Endothelial cell of umbilical vein (primary cell): ENCODE data around the gene GBP3. TPM values are rescaled to one million over a fixed set of nuclear protein-coding genes. Genes with fewer than 3 reads are reported as not detected.

Experiments
- BruUV-seq: library from RNA; stranded (reverse); fragments of 400-500 nt; replicated peaks from 2 replicates; lab custom pipeline; 2021; lab: Mats Ljungman, UMichigan
- CTCF ChIA-PET: fragments of 300-600, 350-600 bp; sonication (Branson Sonifier 250); formaldehyde crosslinking; loops from one replicate; lab custom pipeline; 2021; ENCODE audit warnings: antibody characterized with exemption, inconsistent platforms; lab: Charles Lee
- POLR2A ChIA-PET: fragments of 300-600, 350-600 bp; sonication (Branson Sonifier 250); formaldehyde crosslinking; loops from one replicate; lab custom pipeline; 2021; ENCODE audit warnings: antibody characterized with exemption, inconsistent platforms; lab: Charles Lee
- DNase-seq: peaks from one replicate; pipeline ENCODE4 v3.0.0-alpha.2; 2011; ENCODE audit warnings: low read depth, low spot score
- FAIRE-seq: peaks from 2 replicates; lab custom pipeline; 2011; peaks lifted over from hg19 to GRCh38; lab: Jason Lieb, UNC
- H2AFZ ChIP-seq: 2 replicates; pipeline ENCODE4 v1.6.0; 2012; ENCODE audit warnings: low read depth, low read length, control low read depth, inconsistent platforms
- H3K27ac ChIP-seq: 2 replicates; pipeline ENCODE4 v1.5.1; 2011; ENCODE audit warnings: low read depth, mild to moderate bottlenecking, control low read depth, low read length, moderate library complexity; ENCODE audit not compliant: insufficient read depth
- H3K27me3 ChIP-seq, 2 experiments: 2 replicates each; pipeline versions ENCODE4 v1.6.0 to v1.6.1; 2011; ENCODE audit warnings: low read length in 2 of 2, mixed read lengths in 1 of 2; ENCODE audit not compliant: control insufficient read depth in 2 of 2, insufficient read depth in 2 of 2
- H3K36me3 ChIP-seq, 2 experiments: 2 replicates in 1 of 2; 3 replicates in 1 of 2; pipeline ENCODE4 v1.5.1; 2011; ENCODE audit warnings: low read length in 2 of 2, mild to moderate bottlenecking in 1 of 2, moderate library complexity in 1 of 2; ENCODE audit not compliant: control insufficient read depth in 2 of 2, insufficient read depth in 2 of 2; ENCODE audit errors: extremely low read depth in 1 of 2
- H3K4me1 ChIP-seq: 3 replicates; pipeline ENCODE4 v1.5.1; 2011; ENCODE audit warnings: mild to moderate bottlenecking, low read length; ENCODE audit not compliant: control insufficient read depth, insufficient read depth; ENCODE audit errors: extremely low read depth
- H3K4me2 ChIP-seq: 2 replicates; pipeline ENCODE4 v1.6.1; 2011; ENCODE audit warnings: low read length, control low read depth, mixed read lengths; ENCODE audit not compliant: insufficient read depth
- H3K4me3 ChIP-seq, 3 experiments: fragments of 200-600 bp in 1 of 3; sonication (generic), shearing (Covaris generic) in 1 of 3; replicated peaks in 1 of 3; 2 replicates each; pipeline ENCODE4 v1.5.1; 2011 to 2016; ENCODE audit warnings: control low read depth in 3 of 3, low read length in 3 of 3, mild to moderate bottlenecking in 2 of 3, inconsistent platforms in 1 of 3, low read depth in 1 of 3, moderate library complexity in 1 of 3; ENCODE audit not compliant: insufficient read depth in 1 of 3
- H3K79me2 ChIP-seq: 2 replicates; pipeline ENCODE4 v1.6.0; 2012; ENCODE audit warnings: low read length, inconsistent platforms; ENCODE audit not compliant: control insufficient read depth, insufficient read depth
- H3K9ac ChIP-seq: replicated peaks from 2 replicates; pipeline ENCODE3; 2011; ENCODE audit warnings: low read length, control low read depth; ENCODE audit not compliant: insufficient read depth; ENCODE audit errors: extremely low read depth
- H3K9me1 ChIP-seq: replicated peaks from 3 replicates; pipeline ENCODE4 v1.6.0; 2011; ENCODE audit warnings: mild to moderate bottlenecking, low read length; ENCODE audit not compliant: control insufficient read depth, insufficient read depth; ENCODE audit errors: extremely low read depth
- H3K9me3 ChIP-seq: replicated peaks from 2 replicates; pipeline ENCODE4 v1.5.1; 2012; ENCODE audit warnings: low read length, inconsistent platforms; ENCODE audit not compliant: control insufficient read depth, insufficient read depth
- H4K20me1 ChIP-seq: replicated peaks from 2 replicates; pipeline ENCODE3; 2011; ENCODE audit warnings: mild to moderate bottlenecking, low read length; ENCODE audit not compliant: control insufficient read depth, insufficient read depth; ENCODE audit errors: extremely low read depth
- EZH2 ChIP-seq: IDR thresholded peaks from 2 replicates; pipeline ENCODE4 v1.6.1; 2012; ENCODE audit warnings: borderline replicate concordance, low read depth, mild to moderate bottlenecking, moderate library complexity, low read length, inconsistent platforms; ENCODE audit not compliant: severe bottlenecking
- FOS ChIP-seq: IDR thresholded peaks from 2 replicates; pipeline ENCODE4 v1.6.1; 2011; ENCODE audit warnings: mild to moderate bottlenecking, low read length, moderate library complexity, borderline replicate concordance; ENCODE audit not compliant: insufficient read depth
- GATA2 ChIP-seq: IDR thresholded peaks from 2 replicates; pipeline ENCODE4 v1.7.0; 2011; ENCODE audit warnings: low read depth, mild to moderate bottlenecking, moderate library complexity, mixed read lengths, low read length; ENCODE audit not compliant: insufficient read length, insufficient read depth
- JUN ChIP-seq: IDR thresholded peaks from 2 replicates; pipeline ENCODE4 v1.6.1; 2011; ENCODE audit warnings: borderline replicate concordance, low read depth; ENCODE audit not compliant: insufficient read length, insufficient read depth
- MYC ChIP-seq: IDR thresholded peaks from one replicate; pipeline ENCODE4 v1.6.1; 2011; ENCODE audit warnings: mild to moderate bottlenecking, low read depth, low read length
- POLR2A ChIP-seq: IDR thresholded peaks from 2 replicates; pipeline ENCODE4 v1.6.1; 2012; ENCODE audit warnings: low read depth, mild to moderate bottlenecking, control low read depth, low read length
- POLR2AphosphoS5 ChIP-seq: IDR thresholded peaks from 2 replicates; pipeline ENCODE4 v1.6.1; 2012; ENCODE audit warnings: low read depth, mild to moderate bottlenecking, control low read depth, low read length, moderate library complexity; ENCODE audit not compliant: insufficient read depth
- dilution Hi-C: fragments of 300-500 bp; cut with MboI; formaldehyde crosslinking; loops from one replicate; pipeline ENCODE4 v1.15.0; 2019; ENCODE audit warnings: low sequenced_read_pairs; ENCODE audit not compliant: extremely low pct_ligation_motif_present
- intact Hi-C: fragments of 100-400 bp; cut with micrococcal nuclease; formaldehyde crosslinking; loops from one replicate; pipeline ENCODE4 v1.10.0; 2022
- polyA plus RNA-seq, 4 experiments: library from polyadenylated mRNA; depleted of rRNA in 3 of 4; stranded (reverse) in 3 of 4; unstranded in 1 of 4; fragments of >200 nt; gene quantifications; 2 replicates each; pipeline versions ENCODE4 v1.2.1 to v1.2.3, GENCODE V29; 2011 to 2012; ENCODE audit warnings: missing spikeins in 1 of 4
- total RNA-seq: library from RNA; stranded (reverse); gene quantifications from 2 replicates; pipeline ENCODE4 v1.2.3, GENCODE V29; 2021
- TF ChIP-seq, protein P1 (sequence below), 2 donors: IDR thresholded peaks; 1 replicate in 1 of 2; 2 replicates in 1 of 2; pipeline ENCODE4 v1.5.1; 2011; ENCODE audit warnings: low read length in 2 of 2, mild to moderate bottlenecking in 2 of 2, moderate library complexity in 2 of 2, control low read depth in 1 of 2, inconsistent platforms in 1 of 2, low read depth in 1 of 2; ENCODE audit not compliant: insufficient read depth in 1 of 2; ENCODE audit errors: extremely low read depth in 1 of 2
- TF ChIP-seq, protein P2 (sequence below): IDR thresholded peaks from 2 replicates; pipeline ENCODE4 v1.6.1; 2011; ENCODE audit not compliant: insufficient read depth, insufficient read length

Gene GBP3
- total and polyA plus RNA-seq, 2 donors (not counting 3 experiments of a cell fraction or from before 2014, with no cell fraction given), result 5.7 to 7.3 TPM

DNA sequence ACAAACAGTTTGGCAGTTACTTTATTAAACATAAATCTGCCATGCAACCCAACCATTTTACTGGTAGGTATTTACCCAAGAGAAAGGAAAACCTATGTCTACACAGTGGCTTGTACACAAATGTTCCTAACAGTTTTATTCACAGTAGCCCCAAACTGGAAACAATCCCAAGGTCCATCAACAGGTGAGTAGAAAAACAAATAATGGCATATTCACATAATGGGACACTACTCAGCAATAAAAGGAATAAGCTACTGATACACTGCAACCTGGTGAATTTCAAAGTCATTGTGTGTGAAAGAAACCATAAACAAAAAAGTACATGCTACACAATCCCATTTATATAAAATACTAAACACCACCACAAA is 42.9 kb downstream of the GBP3 start:
- Histone ChIP-seq H3K9me1 (no peaks in the 10 kb centered on the region), H3K4me3 (no peak overlapping the region), H3K79me2 (peaks cover 16% of the 10 kb centered on the region), H3K27ac (no peak overlapping the region), H3K36me3 (no peaks in the 10 kb centered on the region), H3K4me2 (no peak overlapping the region), H4K20me1 (no peaks in the 10 kb centered on the region), H2AFZ (no peak overlapping the region), H3K27me3 (no peaks in the 10 kb centered on the region), H3K4me1 (peaks cover 8% of the 10 kb centered on the region), H3K9me3 (no peaks in the 10 kb centered on the region), H3K9ac (no peak overlapping the region)
- dilution Hi-C loops (no loop called here), intact Hi-C loops (no loop called here)
- POLR2A ChIA-PET, result no interaction called here
- DNase-seq (no peak), FAIRE-seq (no peak)
- no TSS peak for BruUV-seq
- CTCF ChIA-PET, result no interaction called here
- TF ChIP-seq POLR2A (no peak), POLR2AphosphoS5 (no peak), EZH2 (no peak), FOS (no peak), JUN (no peak), GATA2 (no peak), MYC (no peak)
- TF ChIP-seq, protein P1, sequence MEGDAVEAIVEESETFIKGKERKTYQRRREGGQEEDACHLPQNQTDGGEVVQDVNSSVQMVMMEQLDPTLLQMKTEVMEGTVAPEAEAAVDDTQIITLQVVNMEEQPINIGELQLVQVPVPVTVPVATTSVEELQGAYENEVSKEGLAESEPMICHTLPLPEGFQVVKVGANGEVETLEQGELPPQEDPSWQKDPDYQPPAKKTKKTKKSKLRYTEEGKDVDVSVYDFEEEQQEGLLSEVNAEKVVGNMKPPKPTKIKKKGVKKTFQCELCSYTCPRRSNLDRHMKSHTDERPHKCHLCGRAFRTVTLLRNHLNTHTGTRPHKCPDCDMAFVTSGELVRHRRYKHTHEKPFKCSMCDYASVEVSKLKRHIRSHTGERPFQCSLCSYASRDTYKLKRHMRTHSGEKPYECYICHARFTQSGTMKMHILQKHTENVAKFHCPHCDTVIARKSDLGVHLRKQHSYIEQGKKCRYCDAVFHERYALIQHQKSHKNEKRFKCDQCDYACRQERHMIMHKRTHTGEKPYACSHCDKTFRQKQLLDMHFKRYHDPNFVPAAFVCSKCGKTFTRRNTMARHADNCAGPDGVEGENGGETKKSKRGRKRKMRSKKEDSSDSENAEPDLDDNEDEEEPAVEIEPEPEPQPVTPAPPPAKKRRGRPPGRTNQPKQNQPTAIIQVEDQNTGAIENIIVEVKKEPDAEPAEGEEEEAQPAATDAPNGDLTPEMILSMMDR (IDR thresholded peaks at IDR 0.05; ENCODE audit: extremely low read depth in 1 of 2, insufficient read depth in 1 of 2, low read depth in 1 of 2, low read length in 2 of 2), result no peak
- TF ChIP-seq, protein P2, sequence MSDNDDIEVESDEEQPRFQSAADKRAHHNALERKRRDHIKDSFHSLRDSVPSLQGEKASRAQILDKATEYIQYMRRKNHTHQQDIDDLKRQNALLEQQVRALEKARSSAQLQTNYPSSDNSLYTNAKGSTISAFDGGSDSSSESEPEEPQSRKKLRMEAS, result no peak
